ENCODE results near the gene RASSF1. TPM values are rescaled to one million over a fixed set of nuclear protein-coding genes. Genes with fewer than 3 reads are reported as not detected.

Gene RASSF1
- total and polyA plus RNA-seq, 2 of the 8 experiments (the other 6 are each of a cell fraction or from before 2014, with no cell fraction given) = 10.3 to 15.7 TPM

DNA sequence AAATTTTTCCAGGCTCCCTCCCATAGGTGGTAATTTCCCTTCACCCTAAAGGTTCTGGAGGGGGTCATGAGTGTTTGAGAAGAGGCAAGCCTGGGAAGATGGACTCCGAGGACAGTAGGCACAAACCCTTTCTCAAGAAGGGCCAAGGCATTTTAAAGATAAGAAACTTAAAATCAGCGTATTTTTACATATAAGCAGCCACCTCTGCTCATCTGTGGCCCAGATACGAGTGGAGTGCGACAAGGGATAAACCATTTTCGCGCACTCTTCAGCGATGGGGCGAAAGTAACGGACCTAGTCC lies 539 bp downstream of the RASSF1 start:
- no peak overlapping the region for H3K4ac ChIP-seq (replicated peaks; ENCODE audit: insufficient read length, low read depth, low read length)
- no peak overlapping the region for H2BK15ac ChIP-seq (ENCODE audit: low read length)
- no peak overlapping the region for H4K91ac ChIP-seq (replicated peaks; ENCODE audit: insufficient read length, low read length)
- POLR2A ChIA-PET (ENCODE audit: partially characterized antibody) = interaction anchor here (0.5 to 3.3 kb wide), 6 partner anchors 10 to 33 kb away, joined by 3 to 17 read pairs (median 4); partner anchors contain the start of genes CYB561D2, HYAL2, NPRL2 and TUSC2
- H3K27ac ChIP-seq (ENCODE audit: low read depth, low read length) = no peak overlapping the region
- H4K20me1 ChIP-seq (replicated peaks in 1 of 2; ENCODE audit: control insufficient read depth in 1 of 2, insufficient read depth in 2 of 2, low read length in 2 of 2) = peaks cover 0 to 9% of the 10 kb centered on the region in 2 experiments
- peaks cover 3% of the 10 kb centered on the region; the same call in 1 of the 2 replicates for H3K79me1 ChIP-seq (ENCODE audit: low read depth, low read length)
- CTCF ChIA-PET (ENCODE audit: partially characterized antibody) = interaction anchor here (0.9 to 1.2 kb wide), 3 partner anchors 17 to 273 kb away, joined by 3 to 4 read pairs (median 3); no protein-coding TSS in a partner anchor
- H3K79me2 ChIP-seq (ENCODE audit: control insufficient read depth in 1 of 2, insufficient read depth in 2 of 2, low read length in 2 of 2) = peaks cover 0 to 17% of the 10 kb centered on the region in 2 experiments; a peak in 2 of 4 replicates
- H3K9me3 ChIP-seq (ENCODE audit: insufficient read depth in 2 of 2, low read depth in 1 of 2, low read length in 1 of 2) = no peaks in the 10 kb centered on the region
- peak overlapping the region; percentile 65 to 87 for H3K4me2 ChIP-seq (ENCODE audit: insufficient read depth in 1 of 2, low read depth in 2 of 2, low read length in 2 of 2)
- H3K18ac ChIP-seq (ENCODE audit: extremely low read depth, low read length) = peak overlapping the region; percentile 75; the same call in 1 of the 2 replicates
- peaks cover 0 to 21% (median 15%) of the 10 kb centered on the region in 4 experiments; a peak in 5 of 7 replicates for H3K4me1 ChIP-seq (replicated peaks in 1 of 4; ENCODE audit: control insufficient read depth in 3 of 4, insufficient read depth in 4 of 4, low read length in 3 of 4)
- FAIRE-seq (no peak), DNase-seq (ENCODE audit: low read depth in 1 of 2, low spot score in 2 of 2) (no peak)
- no peak overlapping the region for H3K9ac ChIP-seq (replicated peaks in 1 of 4; ENCODE audit: extremely low read depth in 1 of 4, low read depth in 3 of 4, low read length in 3 of 4)
- peaks cover 23 to 62% (median 48%) of the 10 kb centered on the region in 4 experiments for H3K27me3 ChIP-seq (replicated peaks in 1 of 4; ENCODE audit: control insufficient read depth in 3 of 4, extremely low read depth in 1 of 4, insufficient read depth in 3 of 4, low read length in 3 of 4)
- no peak overlapping the region for H3K56ac ChIP-seq (replicated peaks; ENCODE audit: insufficient read length, low read depth, low read length)
- peak overlapping the region; percentile 57; the same call in 1 of the 2 replicates for H4K8ac ChIP-seq (ENCODE audit: extremely low read depth, insufficient read depth, low read length)
- H3K4me3 ChIP-seq (ENCODE audit: extremely low read depth in 1 of 4, insufficient read depth in 2 of 4, low read depth in 3 of 4, low read length in 4 of 4) = peak overlapping the region; percentile 33 to 63 (median 46)
- no peak overlapping the region for H3K14ac ChIP-seq (ENCODE audit: insufficient read length)
- no peak overlapping the region for H3K23ac ChIP-seq (ENCODE audit: insufficient read length)
- no peak overlapping the region for H2AK5ac ChIP-seq (ENCODE audit: low read depth, low read length)
- H2BK12ac ChIP-seq (ENCODE audit: low read depth, low read length) = peak overlapping the region; percentile 46; the same call in 1 of the 2 replicates
- H2AFZ ChIP-seq (ENCODE audit: low read length) = no peak overlapping the region
- H4K5ac ChIP-seq (ENCODE audit: insufficient read length, low read depth, low read length) = no peak overlapping the region
- no peak overlapping the region for H2BK5ac ChIP-seq (ENCODE audit: low read depth, low read length)
- H2BK20ac ChIP-seq (ENCODE audit: low read length) = no peak overlapping the region
- no peak overlapping the region for H2BK120ac ChIP-seq (replicated peaks; ENCODE audit: low read depth, low read length)
- 30% methylated on average over 9 of the region's 9 CpGs; no CpG with 5 or more reads in 1 of the 2 experiments for WGBS, 2 experiments (ENCODE audit: extremely low coverage in 1 of 2, insufficient coverage in 1 of 2, insufficient read length in 1 of 2, insufficient replicate concordance in 2 of 2, low coverage in 1 of 2, low lambda C conversion rate in 2 of 2, missing lambda C conversion rate in 1 of 2)
- H3K23me2 ChIP-seq (ENCODE audit: low read depth, low read length) = peaks cover 18% of the 10 kb centered on the region
- H3K36me3 ChIP-seq (ENCODE audit: control insufficient read depth in 2 of 4, insufficient read depth in 4 of 4, low read length in 3 of 4) = no peaks in the 10 kb centered on the region
- TF ChIP-seq GABPA (IDR thresholded peaks at IDR 0.05; ENCODE audit: borderline replicate concordance, insufficient read depth, low read length) (no peak), SUZ12 (IDR thresholded peaks at IDR 0.05; ENCODE audit: low read length) (no peak), SP4 (IDR thresholded peaks at IDR 0.05; ENCODE audit: low read length) (no peak), TBP (IDR thresholded peaks at IDR 0.05; ENCODE audit: low read depth, low read length) (no peak), NANOG (IDR thresholded peaks at IDR 0.05; ENCODE audit: insufficient read depth, low read depth, low read length, poor library complexity, severe bottlenecking) (no peak), SIX5 (IDR thresholded peaks at IDR 0.05; ENCODE audit: low read depth, low read length) (no peak), MAFK (IDR thresholded peaks at IDR 0.05; ENCODE audit: low read depth, low read length) (no peak), TCF12 (IDR thresholded peaks at IDR 0.05; ENCODE audit: low read depth, low read length) (no peak), SIN3A (conservative IDR thresholded peaks at IDR 0.05 in 1 of 2, IDR thresholded peaks at IDR 0.05 in 1 of 2; ENCODE audit: low read depth in 1 of 2, low read length in 2 of 2) (no peak)
- TF ChIP-seq, protein P1, sequence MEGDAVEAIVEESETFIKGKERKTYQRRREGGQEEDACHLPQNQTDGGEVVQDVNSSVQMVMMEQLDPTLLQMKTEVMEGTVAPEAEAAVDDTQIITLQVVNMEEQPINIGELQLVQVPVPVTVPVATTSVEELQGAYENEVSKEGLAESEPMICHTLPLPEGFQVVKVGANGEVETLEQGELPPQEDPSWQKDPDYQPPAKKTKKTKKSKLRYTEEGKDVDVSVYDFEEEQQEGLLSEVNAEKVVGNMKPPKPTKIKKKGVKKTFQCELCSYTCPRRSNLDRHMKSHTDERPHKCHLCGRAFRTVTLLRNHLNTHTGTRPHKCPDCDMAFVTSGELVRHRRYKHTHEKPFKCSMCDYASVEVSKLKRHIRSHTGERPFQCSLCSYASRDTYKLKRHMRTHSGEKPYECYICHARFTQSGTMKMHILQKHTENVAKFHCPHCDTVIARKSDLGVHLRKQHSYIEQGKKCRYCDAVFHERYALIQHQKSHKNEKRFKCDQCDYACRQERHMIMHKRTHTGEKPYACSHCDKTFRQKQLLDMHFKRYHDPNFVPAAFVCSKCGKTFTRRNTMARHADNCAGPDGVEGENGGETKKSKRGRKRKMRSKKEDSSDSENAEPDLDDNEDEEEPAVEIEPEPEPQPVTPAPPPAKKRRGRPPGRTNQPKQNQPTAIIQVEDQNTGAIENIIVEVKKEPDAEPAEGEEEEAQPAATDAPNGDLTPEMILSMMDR (IDR thresholded peaks at IDR 0.05; ENCODE audit: control extremely low read depth in 1 of 3, insufficient read depth in 1 of 3, low read depth in 1 of 3, low read length in 3 of 3) = no peak

All from H1 (cell line).